AG09309 (cell line): Measurements from ENCODE around the gene CCDC39.
A peak's percentile ranks its signal among the peaks of the same experiment; 100 is the strongest.
"Not testable (repeated sequence)": the region's sequence is repeated elsewhere in the genome, so short reads cannot be mapped to it uniquely, and the experiment has no call there.

ENCODE experiments used
- DNase-seq: peaks from one replicate; pipeline ENCODE4 v3.0.0-alpha.2; 2010; ENCODE audit warnings: low read depth
- H3K4me3 ChIP-seq: 2 replicates; pipeline ENCODE4 v1.5.1; 2011; ENCODE audit warnings: mild to moderate bottlenecking, low read depth, low read length, moderate library complexity; ENCODE audit not compliant: control insufficient read depth
- CTCF ChIP-seq: IDR thresholded peaks from 2 replicates; pipeline ENCODE4 v1.5.1; 2011; ENCODE audit warnings: mild to moderate bottlenecking, low read depth, low read length, inconsistent platforms; ENCODE audit not compliant: insufficient read depth, control insufficient read depth; ENCODE audit errors: missing control alignments

Gene CCDC39

DNA sequence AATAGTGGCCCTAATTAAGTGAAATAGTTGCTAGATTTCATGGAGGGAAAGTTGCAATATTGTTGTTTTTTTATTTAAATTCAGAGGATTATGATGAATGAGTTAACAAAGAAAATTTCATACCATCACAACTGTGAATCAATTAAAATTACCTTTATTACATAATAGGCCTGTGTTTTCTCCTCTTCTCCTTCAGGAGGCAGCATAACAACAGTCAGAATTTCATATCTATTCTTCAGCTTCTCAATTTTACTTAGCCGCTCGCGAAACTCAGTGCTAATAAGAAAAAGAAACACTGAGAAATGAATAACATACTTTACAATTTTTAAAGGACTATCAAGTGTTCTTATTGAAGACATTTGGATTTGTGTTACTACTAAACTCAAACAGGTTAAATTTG is 48.0 kb downstream of the CCDC39 start:
- no peak overlapping the region for H3K4me3 ChIP-seq
- no peak for DNase-seq
- TF ChIP-seq CTCF: peak; percentile 13

DNA sequence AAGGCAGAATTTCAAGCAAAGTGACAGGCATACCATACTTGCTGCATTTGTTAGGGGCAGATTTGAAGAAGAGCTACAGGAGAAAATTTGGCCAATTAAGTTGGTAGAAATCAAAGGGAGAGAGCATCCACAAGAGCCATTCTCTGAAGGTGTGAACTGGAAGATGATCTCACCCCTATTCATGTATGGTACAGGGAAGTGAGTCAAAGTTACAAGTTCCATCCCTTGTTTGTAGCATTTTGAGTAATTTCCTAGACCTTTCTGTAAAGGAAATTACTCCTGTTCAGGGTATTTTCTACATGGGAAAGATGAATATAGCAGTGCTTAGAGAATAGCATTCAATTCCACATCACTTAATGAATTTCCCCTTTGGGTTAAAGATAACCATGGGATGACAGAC is 48.9 kb downstream of the CCDC39 start:
- H3K4me3 ChIP-seq: no peak overlapping the region
- TF ChIP-seq CTCF: no peak
- no peak for DNase-seq

DNA sequence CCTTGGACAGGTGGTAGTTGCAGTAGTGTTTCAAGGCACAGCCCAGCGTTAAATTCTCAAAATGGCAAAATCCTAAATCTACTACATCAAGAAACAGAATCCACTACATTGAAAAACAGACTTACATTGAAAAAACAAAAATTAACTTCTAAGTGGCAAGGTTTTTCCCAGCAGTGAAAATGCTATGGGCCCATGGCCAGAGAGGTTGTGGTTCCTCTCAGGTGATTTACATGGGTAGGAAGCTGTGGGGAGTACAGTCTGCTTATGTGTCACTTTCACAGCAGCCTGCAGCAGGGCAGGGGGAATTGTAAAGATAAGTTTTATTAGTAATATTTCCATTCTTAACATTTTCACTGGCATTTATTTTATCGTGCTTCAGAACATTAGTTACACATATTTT is 52.4 kb downstream of the CCDC39 start:
- TF ChIP-seq CTCF: no peak
- H3K4me3 ChIP-seq: no peak overlapping the region
- no peak for DNase-seq

DNA sequence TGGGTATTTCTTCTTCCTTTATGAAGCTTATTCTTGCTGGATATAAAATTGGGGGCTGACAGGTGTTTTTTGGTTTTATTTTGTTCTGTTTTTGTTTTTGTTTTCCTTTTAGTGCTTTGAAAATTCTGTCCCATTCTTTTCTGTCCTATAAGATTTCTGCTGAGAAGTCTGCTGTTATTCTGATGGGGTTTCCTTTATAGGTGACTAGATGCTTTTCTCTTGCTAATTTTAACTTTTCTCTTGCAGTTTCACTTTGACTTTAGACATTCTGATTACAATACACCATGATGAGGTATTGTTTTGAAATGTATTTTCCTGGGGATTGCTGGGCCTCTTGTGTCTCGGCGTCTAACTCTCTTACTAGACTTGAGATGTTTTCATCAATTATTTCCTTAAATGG is 54.6 kb downstream of the CCDC39 start:
- TF ChIP-seq CTCF: no peak
- no peak for DNase-seq
- H3K4me3 ChIP-seq: no peak overlapping the region

GRCh38 chr3:180619723-180620122 is 59.6 kb downstream of the CCDC39 start:
- no peak for DNase-seq
- no peak overlapping the region for H3K4me3 ChIP-seq
- TF ChIP-seq CTCF: no peak

- DNase-seq, H3K4me3 ChIP-seq: not testable (repeated sequence)
Measured at GRCh38 chr3:180618563-180618962, 60.7 kb downstream of the CCDC39 start.

GRCh38 chr3:180617049-180617448 is 62.2 kb downstream of the CCDC39 start:
- no peak for DNase-seq

More at GRCh38 chr3:180617049-180617448, 62.2 kb downstream of the CCDC39 start:
- no peak overlapping the region for H3K4me3 ChIP-seq
- TF ChIP-seq CTCF: no peak
